GM12878 (cell line): Measurements from ENCODE around the gene TUBB. TPM values are rescaled to one million over a fixed set of nuclear protein-coding genes. Genes with fewer than 3 reads are reported as not detected.
A peak's percentile ranks its signal among the peaks of the same experiment; 100 is the strongest.
"Not testable (repeated sequence)": the region's sequence is repeated elsewhere in the genome, so short reads cannot be mapped to it uniquely, and the experiment has no call there.

Experiments
- ATAC-seq: fragments of 200-7000 bp; cut with Tn5 transposase; 3 replicates; pipeline ENCODE4 v1.9.1; 2020; ENCODE audit warnings: mild to moderate bottlenecking, moderate library complexity
- BruUV-seq: library from RNA; stranded (reverse); fragments of 400-500 nt; replicated peaks from 2 replicates; lab custom pipeline; 2021; lab: Mats Ljungman, UMichigan
- CTCF ChIA-PET: fragments of 300-600 bp; sonication (Branson Sonifier 250); formaldehyde crosslinking; extraction: SDS; loops from one replicate; lab custom pipeline; 2021; ENCODE audit warnings: inconsistent platforms; lab: Yijun Ruan, JAX
- POLR2A ChIA-PET: fragments of 350-600 bp; formaldehyde crosslinking; extraction: SDS; loops from one replicate; lab custom pipeline; 2021; ENCODE audit warnings: inconsistent platforms; lab: Charles Lee
- RAD21 ChIA-PET: fragments of 300-600 bp; sonication (Branson Sonifier 250); formaldehyde crosslinking; loops from one replicate; lab custom pipeline; 2023; ENCODE audit warnings: antibody characterized with exemption; ENCODE audit not compliant: unreplicated experiment; lab: Charles Lee
- SMC1A ChIA-PET: fragments of 300-600 bp; sonication (Branson Sonifier 250); formaldehyde crosslinking; loops from one replicate; lab custom pipeline; 2023; ENCODE audit not compliant: unreplicated experiment, uncharacterized antibody; lab: Charles Lee
- DNase-seq: peaks from one replicate; pipeline ENCODE4 v3.0.0-alpha.2; 2011; ENCODE audit warnings: low read depth, low spot score
- FAIRE-seq: peaks from 3 replicates; lab custom pipeline; 2011; peaks lifted over from hg19 to GRCh38; lab: Jason Lieb, UNC
- H2AFZ ChIP-seq: 2 replicates; pipeline ENCODE4 v1.6.0; 2011; ENCODE audit warnings: low read depth, low read length, control low read depth; ENCODE audit not compliant: control insufficient read depth
- H3K27ac ChIP-seq: 2 replicates; pipeline ENCODE4 v1.5.1; 2011; ENCODE audit warnings: control low read depth; ENCODE audit not compliant: control insufficient read depth, insufficient read depth
- H3K27me3 ChIP-seq, 2 experiments: replicated peaks in 1 of 2; 2 replicates each; pipeline versions ENCODE4 v1.6.0 to v1.6.1; 2011; ENCODE audit warnings: low read length in 1 of 2; ENCODE audit not compliant: control insufficient read depth in 2 of 2, insufficient read depth in 2 of 2
- H3K36me3 ChIP-seq, 2 experiments: 2 replicates each; pipeline ENCODE4 v1.5.1; 2011; ENCODE audit warnings: low read length in 1 of 2; ENCODE audit not compliant: control insufficient read depth in 2 of 2, insufficient read depth in 2 of 2
- H3K4me1 ChIP-seq: 2 replicates; pipeline ENCODE4 v1.6.1; 2011; ENCODE audit warnings: mild to moderate bottlenecking, low read length, moderate library complexity, mixed read lengths; ENCODE audit not compliant: control insufficient read depth, insufficient read depth
- H3K4me2 ChIP-seq: 2 replicates; pipeline ENCODE4 v1.6.0; 2011; ENCODE audit warnings: control low read depth; ENCODE audit not compliant: control insufficient read depth, insufficient read depth
- H3K4me3 ChIP-seq: fragments of 200-600 bp; sonication (generic); 2 replicates; pipeline ENCODE4 v1.5.1; 2016
- H3K79me2 ChIP-seq: 2 replicates; pipeline ENCODE4 v1.6.0; 2011; ENCODE audit warnings: low read length; ENCODE audit not compliant: control insufficient read depth, insufficient read depth
- H3K9ac ChIP-seq: 2 replicates; pipeline ENCODE4 v1.8.0; 2011; ENCODE audit warnings: low read length, control low read depth, mixed read lengths; ENCODE audit not compliant: control insufficient read depth, insufficient read depth
- H3K9me3 ChIP-seq: replicated peaks from 3 replicates; pipeline ENCODE4 v1.5.1; 2011; ENCODE audit warnings: mild to moderate bottlenecking, low read length; ENCODE audit not compliant: control insufficient read depth, insufficient read depth
- H4K20me1 ChIP-seq: 2 replicates; pipeline ENCODE4 v1.6.0; 2011; ENCODE audit not compliant: control insufficient read depth, insufficient read depth
- IKZF2 ChIP-seq, 2 experiments: fragments of 450-650 bp; IDR thresholded peaks; 2 replicates each; pipeline ENCODE4 v1.6.1; 2017; ENCODE audit warnings: mild to moderate bottlenecking in 2 of 2, moderate library complexity in 2 of 2
- MTA2 ChIP-seq: fragments of 450-650 bp; IDR thresholded peaks from 2 replicates; pipeline ENCODE4 v1.6.1; 2016; ENCODE audit warnings: low read depth, mild to moderate bottlenecking, moderate library complexity
- whole genome bisulfite sequencing: methylation state at CpG from one replicate; pipeline ENCODE4 v1.1.6; 2016; ENCODE audit warnings: low lambda C conversion rate; ENCODE audit not compliant: insufficient replicate concordance, insufficient coverage; ENCODE audit errors: missing lambda C conversion rate; 5-methylcytosine and 5-hydroxymethylcytosine counted together
- in situ Hi-C: fragments of 300-500 bp; cut with MboI; formaldehyde crosslinking; loops from 9 replicates; pipeline ENCODE4 v1.14.3; 2018; ENCODE audit warnings: mixed read lengths
- intact Hi-C: fragments of 100-400 bp; cut with micrococcal nuclease; formaldehyde crosslinking; loops from one replicate; pipeline ENCODE4 v1.14.2; 2022; ENCODE audit not compliant: unreplicated experiment
- polyA plus RNA-seq, 11 experiments: library from polyadenylated mRNA; depleted of rRNA in 4 of 11; unstranded in 6 of 11; stranded (reverse) in 5 of 11; fragments of >200 nt; fragmentation: Nextera tagmentation in 4 of 11; fragmentation: Illumina TruSeq in 1 of 11; extraction: Ambion mirVana in 4 of 11; extraction: Trizol in 1 of 11; gene quantifications; 1 replicate in 1 of 11; 2 replicates in 10 of 11; pipeline versions ENCODE4 v1.2.1 to v1.2.3, GENCODE V29; 2011 to 2016; ENCODE audit warnings: inconsistent platforms in 2 of 11, missing spikeins in 2 of 11, low read depth in 1 of 11
- total RNA-seq, 4 experiments: library from RNA; depleted of rRNA in 3 of 4; stranded (reverse); fragments of >200 nt in 3 of 4; fragmentation: Illumina TruSeq in 1 of 4; extraction: Trizol in 1 of 4; gene quantifications; 2 replicates each; pipeline versions ENCODE4 v1.2.1 to v1.2.3, GENCODE V29; 2013 to 2021

Gene TUBB
- total and polyA plus RNA-seq, 10 of the 15 experiments (the other 5 are each of a cell fraction or from before 2014, with no cell fraction given): 1,039 to 3,052 (median 1,656) TPM

- FAIRE-seq, in situ Hi-C loops, H3K27ac ChIP-seq, DNase-seq, H3K4me3 ChIP-seq, BruUV-seq, H3K79me2 ChIP-seq, intact Hi-C loops, H3K9me3 ChIP-seq, H3K4me2 ChIP-seq, ATAC-seq, H3K27me3 ChIP-seq, H4K20me1 ChIP-seq, H2AFZ ChIP-seq, H3K36me3 ChIP-seq, H3K9ac ChIP-seq: not testable (repeated sequence)
- peaks cover 37% of the 10 kb centered on the region for H3K4me1 ChIP-seq
- 0 out of 4 replicates have a peak, but pooled peaks have one; percentile 7 to 32 for TF ChIP-seq IKZF2 (IDR thresholded peaks at IDR 0.05)
- peak; percentile 20; the same call in 1 of the 2 replicates for TF ChIP-seq MTA2
- POLR2A ChIA-PET: interaction anchor here (0.7 to 4.2 kb wide), 10 partner anchors 15 to 77 kb away, joined by 3 to 49 read pairs (median 5); partner anchors contain the start of gene MDC1
- CTCF ChIA-PET: interaction anchor here (0.7 to 2.7 kb wide), 11 partner anchors 9 to 63 kb away, joined by 3 to 12 read pairs (median 6); partner anchors contain the start of gene IER3
- RAD21 ChIA-PET: interaction anchor here (0.7 to 2.7 kb wide), 6 partner anchors 27 to 57 kb away, joined by 3 to 19 read pairs (median 10); no protein-coding TSS in a partner anchor
- SMC1A ChIA-PET: interaction anchor here (0.8 to 9.7 kb wide), 8 partner anchors 17 to 62 kb away, joined by 3 to 217 read pairs (median 6); partner anchors contain the start of gene FLOT1
- 66% methylated on average over 13 of the region's 13 CpGs for WGBS
Measured at GRCh38 chr6:30764490-30765043, 44.4 kb downstream of the TUBB start.

- SMC1A ChIA-PET: interaction anchor here (1.3 to 9.7 kb wide), 9 partner anchors 11 to 149 kb away, joined by 3 to 217 read pairs (median 22); partner anchors contain the start of genes FLOT1 and VARS2
- H3K4me3 ChIP-seq, FAIRE-seq, H3K27ac ChIP-seq, H3K9me3 ChIP-seq, H3K79me2 ChIP-seq, BruUV-seq, H4K20me1 ChIP-seq, DNase-seq, ATAC-seq, H2AFZ ChIP-seq, H3K9ac ChIP-seq, intact Hi-C loops, H3K36me3 ChIP-seq, in situ Hi-C loops, H3K27me3 ChIP-seq, H3K4me2 ChIP-seq: not testable (repeated sequence)
- CTCF ChIA-PET: interaction anchor here (1.0 to 5.0 kb wide), 7 partner anchors 8 to 63 kb away, joined by 3 to 39 read pairs (median 10); no protein-coding TSS in a partner anchor
- RAD21 ChIA-PET: interaction anchor here (1.0 to 7.4 kb wide), 9 partner anchors 16 to 62 kb away, joined by 3 to 98 read pairs (median 12); partner anchors contain the start of gene IER3
- peaks cover 33% of the 10 kb centered on the region for H3K4me1 ChIP-seq
- WGBS: 75% methylated on average over 1 of the region's 1 CpG
- POLR2A ChIA-PET: interaction anchor here (1.1 to 6.2 kb wide), 5 partner anchors 7 to 78 kb away, joined by 4 to 89 read pairs (median 42); partner anchors contain the start of gene FLOT1
Measured at GRCh38 chr6:30765495-30765894, 45.3 kb downstream of the TUBB start.
